T-helper 1 cell treated with Interleukin-12 subunit alpha and Interleukin-12 subunit beta and Interleukin-4 antibody, amounts not matched to agents 30 μg/mL and 1 μg/mL, for 36 hours (primary cell): ENCODE measurements around the gene NNMT.

ENCODE experiments used
- H3K27ac Mint-ChIP-seq: one replicate; pipeline ENCODE4 v1.8.0; 2021; ENCODE audit warnings: mild to moderate bottlenecking, mixed read lengths
- H3K27me3 Mint-ChIP-seq: one replicate; pipeline ENCODE4 v1.8.0; 2021; ENCODE audit warnings: low read depth, mixed read lengths
- H3K36me3 Mint-ChIP-seq: one replicate; pipeline ENCODE4 v1.8.0; 2021; ENCODE audit warnings: low read depth, mixed read lengths
- H3K4me1 Mint-ChIP-seq: one replicate; pipeline ENCODE4 v1.8.0; 2021; ENCODE audit warnings: low read depth, mixed read lengths
- H3K4me3 Mint-ChIP-seq: one replicate; pipeline ENCODE4 v1.8.0; 2021; ENCODE audit warnings: mild to moderate bottlenecking, moderate library complexity, mixed read lengths
- H3K9me3 Mint-ChIP-seq: one replicate; pipeline ENCODE4 v1.8.0; 2021; ENCODE audit warnings: mixed read lengths

Gene NNMT

GRCh38 chr11:114259124-114259526 lies 37.1 kb upstream of the NNMT start:
- Mint-ChIP-seq H3K4me1 (peaks cover 4% of the 10 kb centered on the region), H3K9me3 (no peaks in the 10 kb centered on the region), H3K4me3 (no peak overlapping the region), H3K27ac (no peak overlapping the region), H3K36me3 (no peaks in the 10 kb centered on the region), H3K27me3 (no peaks in the 10 kb centered on the region)

- H3K4me1 Mint-ChIP-seq = peaks cover 4% of the 10 kb centered on the region
- no peaks in the 10 kb centered on the region for H3K36me3 Mint-ChIP-seq
- no peaks in the 10 kb centered on the region for H3K27me3 Mint-ChIP-seq
- H3K9me3 Mint-ChIP-seq = no peaks in the 10 kb centered on the region
- H3K4me3 Mint-ChIP-seq = no peak overlapping the region
- no peak overlapping the region for H3K27ac Mint-ChIP-seq
These were observed 36.6 kb upstream of the NNMT start for GRCh38 chr11:114259551-114259983.

- H3K9me3 Mint-ChIP-seq = no peaks in the 10 kb centered on the region
- H3K27ac Mint-ChIP-seq = no peak overlapping the region
- no peaks in the 10 kb centered on the region for H3K27me3 Mint-ChIP-seq
- H3K4me3 Mint-ChIP-seq = no peak overlapping the region
- no peaks in the 10 kb centered on the region for H3K36me3 Mint-ChIP-seq
- H3K4me1 Mint-ChIP-seq = peaks cover 4% of the 10 kb centered on the region
These were observed 36.1 kb upstream of the NNMT start for GRCh38 chr11:114260077-114260476.

GRCh38 chr11:114260483-114260882 lies 35.7 kb upstream of the NNMT start:
- H3K27ac Mint-ChIP-seq = no peak overlapping the region
- peaks cover 4% of the 10 kb centered on the region for H3K4me1 Mint-ChIP-seq
- H3K9me3 Mint-ChIP-seq = no peaks in the 10 kb centered on the region
- H3K4me3 Mint-ChIP-seq = no peak overlapping the region
- H3K36me3 Mint-ChIP-seq = no peaks in the 10 kb centered on the region
- H3K27me3 Mint-ChIP-seq = no peaks in the 10 kb centered on the region

DNA sequence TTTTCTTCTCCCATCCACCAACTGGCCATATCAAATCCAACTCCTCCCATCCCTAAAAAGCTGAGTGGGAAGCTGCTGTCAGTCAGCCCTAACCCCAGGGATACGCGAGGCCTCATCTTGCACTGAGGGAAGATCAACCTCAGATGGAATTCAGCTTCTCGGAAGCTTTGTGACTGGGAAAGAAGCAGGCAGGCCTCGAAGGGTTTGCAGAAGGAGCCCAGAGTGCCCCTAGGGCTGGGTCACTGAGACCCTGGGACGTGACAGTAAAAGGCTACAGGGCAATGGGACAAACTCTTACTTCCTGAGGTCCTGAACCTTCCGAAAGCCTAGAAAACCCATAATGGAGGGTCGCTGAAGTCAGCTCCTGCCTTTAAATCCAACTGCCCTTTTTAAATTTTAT lies 34.4 kb upstream of the NNMT start:
- no peaks in the 10 kb centered on the region for H3K36me3 Mint-ChIP-seq
- H3K27ac Mint-ChIP-seq = no peak overlapping the region

DNA sequence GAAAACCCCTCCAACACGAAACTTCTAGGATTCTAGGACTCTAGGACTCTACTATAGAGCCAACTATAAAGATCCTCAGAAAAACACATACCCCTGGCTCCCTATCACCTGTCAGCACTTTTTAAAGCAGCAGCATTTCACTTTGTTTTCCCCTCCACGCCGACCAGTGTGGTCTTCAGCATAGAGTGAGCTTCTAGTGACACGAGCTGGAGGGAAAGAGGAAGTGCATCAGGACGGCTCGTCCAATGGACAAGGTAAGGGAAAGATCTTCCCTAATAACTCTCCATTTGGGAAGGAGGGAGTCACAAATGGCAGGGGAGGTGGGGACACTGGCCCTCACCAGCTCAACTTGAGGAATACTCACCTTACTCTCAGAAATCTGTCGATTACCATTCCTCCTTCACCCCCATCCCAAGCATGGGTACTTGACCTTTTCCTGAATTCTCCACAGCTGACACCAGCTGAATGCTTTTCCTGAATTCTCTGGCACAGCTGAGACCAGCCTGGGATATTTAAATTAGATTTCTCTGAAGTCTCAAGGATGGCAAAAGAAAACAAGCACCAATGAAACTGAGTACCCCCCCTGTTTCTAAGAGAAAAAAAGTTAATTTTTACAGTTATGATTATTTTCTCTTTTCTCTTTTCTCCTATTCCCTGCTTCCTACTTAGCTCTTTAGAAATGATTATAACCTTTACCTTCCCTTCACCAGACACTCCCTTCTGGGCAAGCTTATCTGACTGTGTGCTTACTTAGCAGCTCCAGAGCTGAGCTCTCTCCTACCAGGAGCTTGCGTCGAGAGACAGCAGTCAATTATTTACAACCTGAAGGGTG lies 33.3 kb upstream of the NNMT start:
- Mint-ChIP-seq H3K36me3 (no peaks in the 10 kb centered on the region), H3K9me3 (no peaks in the 10 kb centered on the region), H3K27me3 (no peaks in the 10 kb centered on the region), H3K4me3 (no peak overlapping the region), H3K27ac (no peak overlapping the region), H3K4me1 (peaks cover 4% of the 10 kb centered on the region)

More for the DNA sequence above, 34.4 kb upstream of the NNMT start:
- Mint-ChIP-seq H3K4me3 (no peak overlapping the region), H3K9me3 (no peaks in the 10 kb centered on the region), H3K27me3 (no peaks in the 10 kb centered on the region), H3K4me1 (peaks cover 4% of the 10 kb centered on the region)

DNA sequence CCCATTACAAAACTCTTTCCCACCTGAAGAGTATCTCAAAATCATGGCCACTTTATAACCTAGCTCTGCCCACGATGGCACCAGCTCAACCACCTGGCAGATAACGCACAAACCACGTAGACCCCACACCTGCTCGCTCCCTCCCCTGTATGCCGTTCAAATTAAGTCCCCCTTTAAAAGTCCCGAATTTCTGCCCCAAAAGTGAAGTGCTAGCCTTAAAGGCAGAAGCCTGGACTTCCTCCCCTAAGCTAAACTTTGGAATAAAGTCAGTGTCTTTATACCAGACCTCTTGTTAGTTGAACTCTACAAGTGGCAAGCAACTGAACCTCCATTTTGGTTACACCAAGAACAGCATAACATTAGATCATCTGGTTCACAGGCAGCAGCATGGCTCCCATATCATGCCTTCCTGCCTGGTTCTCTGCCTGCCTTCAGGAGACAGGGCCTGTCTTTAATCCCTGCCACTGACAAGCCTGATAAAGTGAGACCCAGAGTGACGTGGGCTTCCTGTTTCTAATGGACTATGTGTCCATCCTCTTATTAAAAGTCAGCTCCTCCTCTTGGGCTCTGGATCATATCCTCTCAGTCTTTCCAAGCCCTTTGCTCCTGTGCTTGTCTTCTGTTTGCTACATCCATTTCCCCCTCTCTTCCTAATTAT lies 32.6 kb upstream of the NNMT start:
- Mint-ChIP-seq H3K36me3 (no peaks in the 10 kb centered on the region), H3K9me3 (no peaks in the 10 kb centered on the region)

DNA sequence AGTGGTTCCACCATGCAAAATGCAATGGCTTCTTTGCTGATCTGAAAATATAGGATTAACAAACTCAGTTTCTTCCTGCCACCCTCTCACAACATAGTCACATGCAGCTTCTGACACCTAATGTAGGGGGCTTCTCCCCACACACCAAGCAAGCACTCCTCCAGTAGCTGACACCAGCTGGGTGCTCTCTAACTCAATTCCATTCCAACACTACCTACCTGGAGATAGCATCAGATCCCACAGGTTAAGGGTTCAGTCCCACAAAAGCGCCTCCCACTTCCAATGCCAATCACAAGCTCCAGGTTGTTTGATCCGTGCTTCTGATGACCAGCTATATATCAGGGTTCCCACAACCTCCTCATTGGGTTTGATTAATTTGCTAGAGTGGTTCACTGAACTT lies 31.8 kb upstream of the NNMT start:
- Mint-ChIP-seq H3K36me3 (no peaks in the 10 kb centered on the region), H3K4me1 (no peaks in the 10 kb centered on the region), H3K27ac (no peak overlapping the region), H3K9me3 (no peaks in the 10 kb centered on the region), H3K27me3 (peaks cover 3% of the 10 kb centered on the region), H3K4me3 (no peak overlapping the region)

More for the DNA sequence above, 32.6 kb upstream of the NNMT start:
- H3K4me3 Mint-ChIP-seq = no peak overlapping the region
- peaks cover 3% of the 10 kb centered on the region for H3K4me1 Mint-ChIP-seq
- no peaks in the 10 kb centered on the region for H3K27me3 Mint-ChIP-seq
- H3K27ac Mint-ChIP-seq = no peak overlapping the region

- no peak overlapping the region for H3K4me3 Mint-ChIP-seq
- H3K27ac Mint-ChIP-seq = no peak overlapping the region
- no peaks in the 10 kb centered on the region for H3K9me3 Mint-ChIP-seq
- no peaks in the 10 kb centered on the region for H3K4me1 Mint-ChIP-seq
- no peaks in the 10 kb centered on the region for H3K36me3 Mint-ChIP-seq
- peaks cover 6% of the 10 kb centered on the region for H3K27me3 Mint-ChIP-seq
These were observed 30.9 kb upstream of the NNMT start for GRCh38 chr11:114265122-114265878.

- no peaks in the 10 kb centered on the region for H3K36me3 Mint-ChIP-seq
- no peak overlapping the region for H3K27ac Mint-ChIP-seq
- H3K4me1 Mint-ChIP-seq = no peaks in the 10 kb centered on the region
- peaks cover 22% of the 10 kb centered on the region for H3K27me3 Mint-ChIP-seq
- H3K4me3 Mint-ChIP-seq = no peak overlapping the region
- H3K9me3 Mint-ChIP-seq = no peaks in the 10 kb centered on the region
These were observed 26.7 kb upstream of the NNMT start for GRCh38 chr11:114269498-114269897.

DNA sequence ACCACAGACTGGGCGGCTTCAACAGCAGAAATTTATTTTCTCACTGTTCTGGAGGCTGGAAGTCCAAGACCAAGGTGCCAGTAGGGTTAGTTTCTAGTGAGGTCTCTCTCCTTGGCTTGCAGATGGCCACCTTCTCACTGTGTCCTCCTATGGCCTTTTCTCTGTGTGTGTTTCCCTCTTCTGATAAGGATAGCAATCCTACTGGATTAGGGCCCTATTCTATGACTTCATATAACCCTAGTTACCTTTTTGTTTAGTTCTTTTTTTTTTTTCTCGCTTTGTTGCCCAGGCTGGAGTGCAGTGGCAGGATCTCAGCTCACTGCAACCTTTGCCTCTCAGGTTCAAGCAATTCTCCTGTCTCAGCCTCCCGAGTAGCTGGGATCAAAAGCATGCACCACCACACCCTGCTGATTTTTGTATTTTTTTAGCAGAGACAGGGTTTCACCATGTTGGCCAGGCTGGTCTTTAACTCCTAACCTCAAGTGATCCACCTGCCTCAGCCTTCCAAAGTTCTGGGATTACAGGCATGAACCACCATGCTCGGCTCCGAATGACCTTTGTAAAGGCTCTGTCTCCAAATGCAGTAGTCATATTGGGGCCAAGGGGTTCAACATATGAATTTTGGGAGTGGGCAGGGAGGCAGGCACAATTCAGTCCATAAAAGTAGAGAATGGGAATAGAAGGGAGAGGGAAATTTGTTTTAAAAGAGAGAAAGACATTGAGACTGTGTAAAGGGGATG lies 25.5 kb upstream of the NNMT start:
- peaks cover 26% of the 10 kb centered on the region for H3K27me3 Mint-ChIP-seq
- no peak overlapping the region for H3K4me3 Mint-ChIP-seq
- H3K4me1 Mint-ChIP-seq = no peaks in the 10 kb centered on the region
- H3K36me3 Mint-ChIP-seq = no peaks in the 10 kb centered on the region
- no peak overlapping the region for H3K27ac Mint-ChIP-seq
- H3K9me3 Mint-ChIP-seq = no peaks in the 10 kb centered on the region

DNA sequence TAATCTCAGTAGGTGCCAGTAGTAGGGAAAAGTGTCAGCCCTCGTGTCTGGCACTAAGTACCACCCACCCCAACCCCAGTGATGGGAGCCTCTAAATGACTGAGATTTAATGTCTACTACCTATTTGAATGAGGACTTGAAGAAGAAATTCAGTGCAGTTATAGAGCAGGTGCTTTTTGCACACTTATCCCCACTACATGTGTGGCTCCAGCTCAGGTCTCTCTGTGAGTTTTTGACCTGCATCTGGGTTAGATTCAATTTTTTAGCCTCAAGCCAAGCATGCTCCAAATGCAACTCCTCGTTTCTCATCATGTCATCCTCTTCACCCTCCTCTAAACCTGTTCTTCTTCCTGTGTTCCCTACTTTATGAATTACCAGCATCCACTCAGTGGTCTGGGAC lies 24.9 kb upstream of the NNMT start:
- Mint-ChIP-seq H3K4me1 (no peaks in the 10 kb centered on the region), H3K9me3 (no peaks in the 10 kb centered on the region), H3K27ac (no peak overlapping the region), H3K27me3 (peaks cover 26% of the 10 kb centered on the region), H3K36me3 (no peaks in the 10 kb centered on the region), H3K4me3 (no peak overlapping the region)

DNA sequence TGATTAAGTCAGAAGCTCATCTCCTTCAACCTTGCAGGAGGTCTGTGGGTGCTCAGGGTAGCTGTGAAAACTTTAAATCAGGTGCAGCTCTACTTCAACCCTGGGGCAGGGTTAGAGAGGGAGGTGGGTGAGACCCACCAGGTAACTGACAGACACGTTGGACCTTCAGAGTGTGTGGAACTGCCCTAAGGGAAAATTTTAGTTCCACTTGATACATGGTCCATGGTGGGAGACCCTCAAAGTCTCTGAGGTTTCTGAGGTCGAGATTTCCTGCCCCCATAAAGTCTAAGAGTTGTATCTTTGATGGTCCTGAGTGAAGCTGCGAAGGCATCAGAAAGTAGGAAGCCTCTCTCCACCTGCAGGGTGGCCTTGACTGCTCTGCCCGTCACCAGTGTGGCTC lies 23.9 kb upstream of the NNMT start:
- Mint-ChIP-seq H3K27me3 (peaks cover 26% of the 10 kb centered on the region), H3K4me1 (no peaks in the 10 kb centered on the region), H3K36me3 (no peaks in the 10 kb centered on the region), H3K4me3 (no peak overlapping the region), H3K27ac (no peak overlapping the region), H3K9me3 (no peaks in the 10 kb centered on the region)

DNA sequence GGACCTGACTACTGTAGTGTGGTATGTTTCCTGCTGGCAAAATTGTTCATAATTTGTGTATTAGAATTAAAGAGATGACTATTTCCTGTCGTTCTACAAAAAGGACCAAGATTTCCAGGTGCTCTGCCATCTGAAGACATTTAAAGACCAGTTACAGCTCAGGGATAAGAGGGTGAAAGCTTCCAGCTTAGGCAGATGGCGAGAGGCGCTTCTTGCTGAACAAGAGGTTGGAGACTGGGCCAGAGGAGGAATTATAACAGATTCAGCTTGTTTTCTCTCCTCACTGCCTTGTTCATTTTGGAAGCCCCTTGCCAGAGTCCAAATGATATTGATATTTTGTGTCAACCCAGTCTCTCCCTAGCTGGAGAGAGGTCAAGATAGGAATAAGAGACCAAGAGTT lies 23.1 kb upstream of the NNMT start:
- no peak overlapping the region for H3K4me3 Mint-ChIP-seq
- peaks cover 26% of the 10 kb centered on the region for H3K27me3 Mint-ChIP-seq
- no peaks in the 10 kb centered on the region for H3K36me3 Mint-ChIP-seq
- no peak overlapping the region for H3K27ac Mint-ChIP-seq
- H3K4me1 Mint-ChIP-seq = no peaks in the 10 kb centered on the region
- no peaks in the 10 kb centered on the region for H3K9me3 Mint-ChIP-seq
